Ishikawa (cell line): ENCODE data around the gene OPCML.

Source experiments
- CEBPB ChIP-seq: IDR thresholded peaks from 2 replicates; pipeline ENCODE4 v1.6.1; 2012
- EGR1 ChIP-seq: IDR thresholded peaks from 2 replicates; pipeline ENCODE4 v1.6.1; 2012
- FOXM1 ChIP-seq: IDR thresholded peaks from 2 replicates; pipeline ENCODE4 v1.6.1; 2012; ENCODE audit warnings: low read depth, borderline replicate concordance
- TAF1 ChIP-seq: IDR thresholded peaks from 2 replicates; pipeline ENCODE4 v1.6.1; 2012; ENCODE audit warnings: low read depth, mild to moderate bottlenecking
- TCF12 ChIP-seq: IDR thresholded peaks from 2 replicates; pipeline ENCODE4 v1.6.1; 2012; ENCODE audit warnings: low read depth
- YY1 ChIP-seq: IDR thresholded peaks from 2 replicates; pipeline ENCODE4 v1.6.1; 2012; ENCODE audit warnings: low read depth
- ZBTB7A ChIP-seq: IDR thresholded peaks from 2 replicates; pipeline ENCODE4 v1.6.1; 2012; ENCODE audit warnings: low read depth
- TF ChIP-seq, protein P1 (sequence below): IDR thresholded peaks from 2 replicates; pipeline ENCODE4 v1.6.1; 2012; ENCODE audit warnings: low read depth, mild to moderate bottlenecking
- TF ChIP-seq, protein P2 (sequence below): IDR thresholded peaks from 2 replicates; pipeline ENCODE4 v1.6.1; 2012

DNA sequence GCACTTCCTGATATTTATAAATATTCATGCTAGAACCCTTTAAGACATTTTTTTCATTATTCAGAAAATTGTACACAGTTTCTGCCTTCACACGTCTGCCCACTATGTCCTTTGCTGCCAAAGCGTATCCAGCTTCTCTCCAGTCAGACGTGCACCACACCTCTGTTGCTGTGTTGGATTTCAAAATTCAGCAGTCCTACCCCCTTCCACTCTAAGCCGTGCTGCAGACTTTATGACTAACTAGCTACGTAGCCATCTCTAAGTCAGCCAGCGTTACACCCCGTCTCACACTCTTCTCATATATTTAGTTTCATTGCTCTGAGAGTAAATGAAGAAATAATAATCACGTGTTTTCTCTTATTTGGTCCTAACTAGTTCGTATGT lies 28.2 kb upstream of the OPCML start:
- TF ChIP-seq EGR1: no peak
- TF ChIP-seq FOXM1: no peak
- TF ChIP-seq, protein P1, sequence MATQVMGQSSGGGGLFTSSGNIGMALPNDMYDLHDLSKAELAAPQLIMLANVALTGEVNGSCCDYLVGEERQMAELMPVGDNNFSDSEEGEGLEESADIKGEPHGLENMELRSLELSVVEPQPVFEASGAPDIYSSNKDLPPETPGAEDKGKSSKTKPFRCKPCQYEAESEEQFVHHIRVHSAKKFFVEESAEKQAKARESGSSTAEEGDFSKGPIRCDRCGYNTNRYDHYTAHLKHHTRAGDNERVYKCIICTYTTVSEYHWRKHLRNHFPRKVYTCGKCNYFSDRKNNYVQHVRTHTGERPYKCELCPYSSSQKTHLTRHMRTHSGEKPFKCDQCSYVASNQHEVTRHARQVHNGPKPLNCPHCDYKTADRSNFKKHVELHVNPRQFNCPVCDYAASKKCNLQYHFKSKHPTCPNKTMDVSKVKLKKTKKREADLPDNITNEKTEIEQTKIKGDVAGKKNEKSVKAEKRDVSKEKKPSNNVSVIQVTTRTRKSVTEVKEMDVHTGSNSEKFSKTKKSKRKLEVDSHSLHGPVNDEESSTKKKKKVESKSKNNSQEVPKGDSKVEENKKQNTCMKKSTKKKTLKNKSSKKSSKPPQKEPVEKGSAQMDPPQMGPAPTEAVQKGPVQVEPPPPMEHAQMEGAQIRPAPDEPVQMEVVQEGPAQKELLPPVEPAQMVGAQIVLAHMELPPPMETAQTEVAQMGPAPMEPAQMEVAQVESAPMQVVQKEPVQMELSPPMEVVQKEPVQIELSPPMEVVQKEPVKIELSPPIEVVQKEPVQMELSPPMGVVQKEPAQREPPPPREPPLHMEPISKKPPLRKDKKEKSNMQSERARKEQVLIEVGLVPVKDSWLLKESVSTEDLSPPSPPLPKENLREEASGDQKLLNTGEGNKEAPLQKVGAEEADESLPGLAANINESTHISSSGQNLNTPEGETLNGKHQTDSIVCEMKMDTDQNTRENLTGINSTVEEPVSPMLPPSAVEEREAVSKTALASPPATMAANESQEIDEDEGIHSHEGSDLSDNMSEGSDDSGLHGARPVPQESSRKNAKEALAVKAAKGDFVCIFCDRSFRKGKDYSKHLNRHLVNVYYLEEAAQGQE: no peak
- TF ChIP-seq ZBTB7A: no peak
- no peak for TF ChIP-seq TCF12
- TF ChIP-seq, protein P2, sequence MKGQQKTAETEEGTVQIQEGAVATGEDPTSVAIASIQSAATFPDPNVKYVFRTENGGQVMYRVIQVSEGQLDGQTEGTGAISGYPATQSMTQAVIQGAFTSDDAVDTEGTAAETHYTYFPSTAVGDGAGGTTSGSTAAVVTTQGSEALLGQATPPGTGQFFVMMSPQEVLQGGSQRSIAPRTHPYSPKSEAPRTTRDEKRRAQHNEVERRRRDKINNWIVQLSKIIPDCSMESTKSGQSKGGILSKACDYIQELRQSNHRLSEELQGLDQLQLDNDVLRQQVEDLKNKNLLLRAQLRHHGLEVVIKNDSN: no peak
- no peak for TF ChIP-seq YY1
- TF ChIP-seq CEBPB: no peak
- TF ChIP-seq TAF1: no peak
